ENCODE results near the gene P2RX2. TPM values are rescaled to one million over a fixed set of nuclear protein-coding genes. Genes with fewer than 3 reads are reported as not detected.

The P2RX2 gene
- total RNA-seq, 1 donor from 2014 or later: not detected

DNA sequence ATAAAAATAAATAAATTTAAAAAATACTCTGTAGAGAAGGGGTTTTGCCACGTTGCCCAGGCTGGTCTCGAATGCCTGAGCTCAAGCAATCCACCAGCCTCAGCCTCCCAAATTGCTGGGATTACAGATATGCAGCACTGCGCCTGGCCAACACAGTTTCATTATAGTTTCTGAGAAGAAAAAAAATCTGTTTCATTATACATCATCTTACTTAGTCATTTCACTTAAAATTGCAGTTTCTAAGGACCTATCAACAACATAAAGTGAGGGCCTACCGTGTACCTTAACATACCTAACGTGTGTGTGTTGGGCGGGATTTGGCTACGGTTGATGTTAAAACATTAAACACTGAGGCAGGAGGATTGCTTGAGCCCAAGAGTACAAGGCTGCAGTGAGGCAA lies 28.3 kb downstream of the P2RX2 start:
- H3K4me1 Mint-ChIP-seq (ENCODE audit: low read depth, unreplicated experiment): no peaks in the 10 kb centered on the region
- no peaks in the 10 kb centered on the region for H3K9me3 ChIP-seq (ENCODE audit: insufficient read depth, low read depth, low read length)
- no peaks in the 10 kb centered on the region for H4K20me1 ChIP-seq (ENCODE audit: insufficient read depth, low read length)
- H3K27ac ChIP-seq (ENCODE audit: low read depth, low read length): no peak overlapping the region
- H3K9ac ChIP-seq (ENCODE audit: low read length): no peak overlapping the region
- H3K36me3 Mint-ChIP-seq (ENCODE audit: low read depth, unreplicated experiment): peaks cover 6% of the 10 kb centered on the region
- no peaks in the 10 kb centered on the region for H3K27me3 ChIP-seq (ENCODE audit: insufficient read depth, low read length)
- peaks cover 4% of the 10 kb centered on the region for H3K27me3 Mint-ChIP-seq (ENCODE audit: low read depth, unreplicated experiment)
- no peak overlapping the region for H3K27ac Mint-ChIP-seq (ENCODE audit: unreplicated experiment)
- H3K79me2 ChIP-seq (ENCODE audit: insufficient read depth, low read length): no peaks in the 10 kb centered on the region
- TF ChIP-seq, protein P1, sequence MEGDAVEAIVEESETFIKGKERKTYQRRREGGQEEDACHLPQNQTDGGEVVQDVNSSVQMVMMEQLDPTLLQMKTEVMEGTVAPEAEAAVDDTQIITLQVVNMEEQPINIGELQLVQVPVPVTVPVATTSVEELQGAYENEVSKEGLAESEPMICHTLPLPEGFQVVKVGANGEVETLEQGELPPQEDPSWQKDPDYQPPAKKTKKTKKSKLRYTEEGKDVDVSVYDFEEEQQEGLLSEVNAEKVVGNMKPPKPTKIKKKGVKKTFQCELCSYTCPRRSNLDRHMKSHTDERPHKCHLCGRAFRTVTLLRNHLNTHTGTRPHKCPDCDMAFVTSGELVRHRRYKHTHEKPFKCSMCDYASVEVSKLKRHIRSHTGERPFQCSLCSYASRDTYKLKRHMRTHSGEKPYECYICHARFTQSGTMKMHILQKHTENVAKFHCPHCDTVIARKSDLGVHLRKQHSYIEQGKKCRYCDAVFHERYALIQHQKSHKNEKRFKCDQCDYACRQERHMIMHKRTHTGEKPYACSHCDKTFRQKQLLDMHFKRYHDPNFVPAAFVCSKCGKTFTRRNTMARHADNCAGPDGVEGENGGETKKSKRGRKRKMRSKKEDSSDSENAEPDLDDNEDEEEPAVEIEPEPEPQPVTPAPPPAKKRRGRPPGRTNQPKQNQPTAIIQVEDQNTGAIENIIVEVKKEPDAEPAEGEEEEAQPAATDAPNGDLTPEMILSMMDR (IDR thresholded peaks at IDR 0.05; ENCODE audit: insufficient read depth, low read depth, low read length): no peak
- no peak for TF ChIP-seq EZH2 (IDR thresholded peaks at IDR 0.05; ENCODE audit: insufficient read depth, low read length)
- no peaks in the 10 kb centered on the region for H3K4me1 ChIP-seq (ENCODE audit: insufficient read depth, low read length)
- no peak overlapping the region for H3K4me3 ChIP-seq (ENCODE audit: insufficient read depth, low read depth, low read length)
- H3K36me3 ChIP-seq (ENCODE audit: insufficient read depth, low read length): peaks cover 8% of the 10 kb centered on the region
- no peak overlapping the region for H3K4me2 ChIP-seq (ENCODE audit: low read length)
- H3K9me3 Mint-ChIP-seq (ENCODE audit: unreplicated experiment): no peaks in the 10 kb centered on the region
- FAIRE-seq (no peak), DNase-seq (ENCODE audit: low read depth) (no peak)
- H2AFZ ChIP-seq (ENCODE audit: low read depth, low read length): no peak overlapping the region
- no peak overlapping the region for H3K4me3 Mint-ChIP-seq (ENCODE audit: unreplicated experiment)

DNA sequence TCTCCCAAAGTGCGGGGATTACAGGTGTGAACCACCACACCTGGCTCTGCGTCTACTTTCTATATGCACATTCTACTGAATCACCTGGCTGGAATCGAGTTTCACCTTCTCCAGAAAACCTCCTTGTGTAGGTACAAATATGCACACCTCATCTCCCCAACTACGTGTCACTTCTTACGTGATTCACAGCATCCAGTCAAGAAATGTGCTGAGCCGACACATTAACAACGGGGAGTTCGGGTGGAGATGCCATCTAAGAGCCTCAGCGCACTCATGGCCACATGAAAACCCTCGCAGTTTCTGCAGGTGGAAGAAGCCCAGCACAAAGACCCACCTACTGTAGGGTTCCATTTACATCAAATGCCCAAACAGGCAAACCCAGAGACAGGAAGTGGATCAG lies 29.3 kb downstream of the P2RX2 start:
- Mint-ChIP-seq H3K36me3 (ENCODE audit: low read depth, unreplicated experiment) (peaks cover 3% of the 10 kb centered on the region), H3K4me1 (ENCODE audit: low read depth, unreplicated experiment) (no peaks in the 10 kb centered on the region), H3K27ac (ENCODE audit: unreplicated experiment) (no peak overlapping the region), H3K9me3 (ENCODE audit: unreplicated experiment) (no peaks in the 10 kb centered on the region), H3K4me3 (ENCODE audit: unreplicated experiment) (no peak overlapping the region), H3K27me3 (ENCODE audit: low read depth, unreplicated experiment) (peaks cover 4% of the 10 kb centered on the region)
- Histone ChIP-seq H3K79me2 (ENCODE audit: insufficient read depth, low read length) (no peaks in the 10 kb centered on the region), H3K9me3 (ENCODE audit: insufficient read depth, low read depth, low read length) (no peaks in the 10 kb centered on the region), H3K4me3 (ENCODE audit: insufficient read depth, low read depth, low read length) (no peak overlapping the region), H3K36me3 (ENCODE audit: insufficient read depth, low read length) (peaks cover 5% of the 10 kb centered on the region), H3K9ac (ENCODE audit: low read length) (no peak overlapping the region), H3K4me1 (ENCODE audit: insufficient read depth, low read length) (no peaks in the 10 kb centered on the region), H3K27me3 (ENCODE audit: insufficient read depth, low read length) (no peaks in the 10 kb centered on the region), H3K27ac (ENCODE audit: low read depth, low read length) (no peak overlapping the region), H2AFZ (ENCODE audit: low read depth, low read length) (no peak overlapping the region), H3K4me2 (ENCODE audit: low read length) (no peak overlapping the region), H4K20me1 (ENCODE audit: insufficient read depth, low read length) (no peaks in the 10 kb centered on the region)
- DNase-seq (ENCODE audit: low read depth) (no peak), FAIRE-seq (no peak)
- no peak for TF ChIP-seq EZH2 (IDR thresholded peaks at IDR 0.05; ENCODE audit: insufficient read depth, low read length)
- TF ChIP-seq, protein P1 (IDR thresholded peaks at IDR 0.05; ENCODE audit: insufficient read depth, low read depth, low read length): no peak

DNA sequence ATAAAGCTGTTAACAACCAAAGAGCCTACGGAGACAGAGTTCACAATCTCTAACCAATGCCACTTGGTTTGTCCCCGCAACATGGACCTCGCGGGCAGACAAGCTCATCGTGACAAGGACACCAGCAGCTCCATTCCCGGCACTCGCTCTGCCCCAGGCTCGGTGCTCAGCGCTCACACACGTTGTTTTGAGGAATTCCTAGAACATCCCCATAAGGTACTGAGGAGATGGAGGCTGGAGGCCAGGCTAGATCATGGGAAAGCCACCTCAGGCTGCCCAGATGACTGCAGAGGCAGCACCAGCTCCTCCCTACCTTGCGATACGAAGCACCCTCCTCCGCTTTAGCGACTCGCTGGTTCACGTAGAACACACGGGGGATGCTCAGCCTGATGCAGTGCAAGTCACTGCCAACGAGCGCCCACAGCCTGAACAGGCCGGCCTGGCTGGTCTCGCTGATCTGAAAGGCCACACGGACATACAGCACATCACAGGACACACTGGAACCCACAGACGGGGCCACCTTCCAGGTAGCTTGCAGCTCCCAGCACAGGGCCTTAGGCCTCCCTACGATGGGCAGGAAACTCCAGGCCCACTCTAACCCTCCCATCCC lies 30.1 kb downstream of the P2RX2 start:
- no peak overlapping the region for H3K4me2 ChIP-seq (ENCODE audit: low read length)
- H4K20me1 ChIP-seq (ENCODE audit: insufficient read depth, low read length): no peaks in the 10 kb centered on the region
- no peak for DNase-seq (ENCODE audit: low read depth)
- no peak overlapping the region for H3K27ac Mint-ChIP-seq (ENCODE audit: unreplicated experiment)
- peaks cover 3% of the 10 kb centered on the region for H3K4me1 Mint-ChIP-seq (ENCODE audit: low read depth, unreplicated experiment)
- no peak overlapping the region for H3K4me3 Mint-ChIP-seq (ENCODE audit: unreplicated experiment)
- no peaks in the 10 kb centered on the region for H3K36me3 Mint-ChIP-seq (ENCODE audit: low read depth, unreplicated experiment)
- H3K9ac ChIP-seq (ENCODE audit: low read length): no peak overlapping the region
- H3K27me3 ChIP-seq (ENCODE audit: insufficient read depth, low read length): no peaks in the 10 kb centered on the region
- H3K4me3 ChIP-seq (ENCODE audit: insufficient read depth, low read depth, low read length): no peak overlapping the region
- no peak for TF ChIP-seq EZH2 (IDR thresholded peaks at IDR 0.05; ENCODE audit: insufficient read depth, low read length)
- TF ChIP-seq, protein P1 (IDR thresholded peaks at IDR 0.05; ENCODE audit: insufficient read depth, low read depth, low read length): no peak
- no peaks in the 10 kb centered on the region for H3K79me2 ChIP-seq (ENCODE audit: insufficient read depth, low read length)
- FAIRE-seq: no peak
- no peak overlapping the region for H3K27ac ChIP-seq (ENCODE audit: low read depth, low read length)
- no peak overlapping the region for H2AFZ ChIP-seq (ENCODE audit: low read depth, low read length)
- H3K9me3 Mint-ChIP-seq (ENCODE audit: unreplicated experiment): no peaks in the 10 kb centered on the region
- peaks cover 5% of the 10 kb centered on the region for H3K36me3 ChIP-seq (ENCODE audit: insufficient read depth, low read length)
- no peaks in the 10 kb centered on the region for H3K9me3 ChIP-seq (ENCODE audit: insufficient read depth, low read depth, low read length)
- no peaks in the 10 kb centered on the region for H3K4me1 ChIP-seq (ENCODE audit: insufficient read depth, low read length)
- peaks cover 2% of the 10 kb centered on the region for H3K27me3 Mint-ChIP-seq (ENCODE audit: low read depth, unreplicated experiment)

Measured in astrocyte (in vitro differentiated cells and primary cell).